H9 (cell line): ENCODE measurements around the gene SH3BP2. TPM values are rescaled to one million over a fixed set of nuclear protein-coding genes. Genes with fewer than 3 reads are reported as not detected.
A peak's percentile ranks its signal among the peaks of the same experiment; 100 is the strongest.

Experiments used
- DNase-seq: peaks from one replicate; pipeline ENCODE4 v3.0.0-alpha.2; 2017
- H2AFZ ChIP-seq: one replicate; pipeline ENCODE4 v1.6.1; 2013; ENCODE audit warnings: mild to moderate bottlenecking, low read length, control low read depth, moderate library complexity
- H2AK5ac ChIP-seq: 2 replicates; pipeline ENCODE4 v1.6.1; 2013; ENCODE audit warnings: low read length, control low read depth, mixed read lengths; ENCODE audit not compliant: insufficient read length
- H2BK120ac ChIP-seq: one replicate; pipeline ENCODE4 v1.6.1; 2013; ENCODE audit warnings: low read depth, mild to moderate bottlenecking, low read length, control low read depth, inconsistent platforms; ENCODE audit not compliant: poor library complexity, severe bottlenecking
- H2BK12ac ChIP-seq: 2 replicates; pipeline ENCODE4 v1.6.1; 2013; ENCODE audit warnings: low read length, control low read depth, mixed read lengths, low read depth; ENCODE audit not compliant: insufficient read length
- H2BK15ac ChIP-seq: 2 replicates; pipeline ENCODE4 v1.6.1; 2013; ENCODE audit warnings: low read depth, low read length, control low read depth
- H2BK20ac ChIP-seq: one replicate; pipeline ENCODE4 v1.6.1; 2013; ENCODE audit warnings: low read depth, mild to moderate bottlenecking, low read length, control low read depth, inconsistent platforms; ENCODE audit not compliant: poor library complexity, severe bottlenecking
- H2BK5ac ChIP-seq: 2 replicates; pipeline ENCODE4 v1.6.1; 2013; ENCODE audit warnings: low read length, control low read depth, mixed read lengths; ENCODE audit not compliant: insufficient read length
- H3K14ac ChIP-seq: 2 replicates; pipeline ENCODE4 v1.6.1; 2013; ENCODE audit warnings: low read length, control low read depth; ENCODE audit not compliant: insufficient read depth
- H3K18ac ChIP-seq: 2 replicates; pipeline ENCODE4 v1.6.1; 2013; ENCODE audit warnings: low read depth, mild to moderate bottlenecking, mixed read lengths, low read length, control low read depth; ENCODE audit not compliant: insufficient read length
- H3K23ac ChIP-seq: 2 replicates; pipeline ENCODE4 v1.6.1; 2013; ENCODE audit warnings: low read length, control low read depth, mixed read lengths, low read depth; ENCODE audit not compliant: insufficient read length
- H3K23me2 ChIP-seq: 2 replicates; pipeline ENCODE4 v1.6.1; 2013; ENCODE audit warnings: low read depth, mild to moderate bottlenecking, mixed read lengths, low read length, control low read depth; ENCODE audit not compliant: insufficient read length, poor library complexity, severe bottlenecking
- H3K27ac ChIP-seq: 2 replicates; pipeline ENCODE4 v1.5.1; 2013; ENCODE audit warnings: low read length, control low read depth, mixed read lengths, low read depth; ENCODE audit not compliant: insufficient read length
- H3K27me3 ChIP-seq: 2 replicates; pipeline ENCODE4 v1.6.1; 2013; ENCODE audit warnings: low read length, control low read depth, inconsistent platforms; ENCODE audit not compliant: insufficient read depth
- H3K4ac ChIP-seq: 2 replicates; pipeline ENCODE4 v1.6.1; 2013; ENCODE audit warnings: low read depth, mild to moderate bottlenecking, control low read depth, inconsistent platforms, low read length, moderate library complexity
- H3K4me1 ChIP-seq: 2 replicates; pipeline ENCODE4 v1.6.1; 2013; ENCODE audit warnings: low read length, control low read depth, inconsistent platforms; ENCODE audit not compliant: insufficient read depth
- H3K4me2 ChIP-seq: 2 replicates; pipeline ENCODE4 v1.6.1; 2013; ENCODE audit warnings: low read length, control low read depth, mixed read lengths; ENCODE audit not compliant: insufficient read length, insufficient read depth
- H3K56ac ChIP-seq: 2 replicates; pipeline ENCODE4 v1.6.1; 2013; ENCODE audit warnings: low read depth, mild to moderate bottlenecking, mixed read lengths, low read length, control low read depth; ENCODE audit not compliant: insufficient read length
- H3K79me1 ChIP-seq: 2 replicates; pipeline ENCODE4 v1.6.1; 2013; ENCODE audit warnings: low read depth, mild to moderate bottlenecking, moderate library complexity, low read length, control low read depth, inconsistent platforms; ENCODE audit not compliant: insufficient read depth, poor library complexity, severe bottlenecking
- H3K79me2 ChIP-seq: 2 replicates; pipeline ENCODE4 v1.6.1; 2013; ENCODE audit warnings: low read length, control low read depth, inconsistent platforms; ENCODE audit not compliant: insufficient read depth
- H3K9ac ChIP-seq: 2 replicates; pipeline ENCODE4 v1.6.1; 2013; ENCODE audit warnings: low read length, control low read depth, mixed read lengths; ENCODE audit not compliant: insufficient read length; ENCODE audit errors: extremely low read depth
- H3K9me3 ChIP-seq: one replicate; pipeline ENCODE4 v1.6.1; 2013; ENCODE audit warnings: low read depth, low read length, inconsistent platforms; ENCODE audit not compliant: control insufficient read depth
- H3T11ph ChIP-seq: one replicate; pipeline ENCODE4 v1.6.1; 2013; ENCODE audit warnings: mild to moderate bottlenecking, low read length, control low read depth, inconsistent platforms
- H4K20me1 ChIP-seq: one replicate; pipeline ENCODE4 v1.6.1; 2013; ENCODE audit not compliant: control insufficient read depth, insufficient read length, insufficient read depth
- H4K5ac ChIP-seq: 2 replicates; pipeline ENCODE4 v1.6.1; 2013; ENCODE audit warnings: low read depth, mild to moderate bottlenecking, mixed read lengths, low read length, control low read depth; ENCODE audit not compliant: insufficient read length
- H4K8ac ChIP-seq: replicated peaks from 2 replicates; pipeline ENCODE4 v1.6.1; 2013; ENCODE audit warnings: low read length, control low read depth, mixed read lengths, low read depth; ENCODE audit not compliant: insufficient read length
- H4K91ac ChIP-seq: 2 replicates; pipeline ENCODE4 v1.6.1; 2013; ENCODE audit warnings: low read depth, mild to moderate bottlenecking, moderate library complexity, mixed read lengths, low read length, control low read depth; ENCODE audit not compliant: insufficient read length
- H3K27ac Mint-ChIP-seq, 3 experiments: 2 replicates in 2 of 3; 3 replicates in 1 of 3; pipeline ENCODE4 v1.8.0; 2020 to 2021; ENCODE audit warnings: mixed read lengths in 3 of 3, mild to moderate bottlenecking in 1 of 3, moderate library complexity in 1 of 3
- H3K27me3 Mint-ChIP-seq: 2 replicates; pipeline ENCODE4 v1.8.0; 2021; ENCODE audit warnings: low read depth, mild to moderate bottlenecking, moderate library complexity, mixed read lengths
- H3K36me3 Mint-ChIP-seq, 3 experiments: 2 replicates in 2 of 3; 3 replicates in 1 of 3; pipeline ENCODE4 v1.8.0; 2020 to 2021; ENCODE audit warnings: low read depth in 3 of 3, mixed read lengths in 3 of 3; ENCODE audit not compliant: insufficient read depth in 1 of 3
- H3K4me1 Mint-ChIP-seq, 2 experiments: 2 replicates each; pipeline ENCODE4 v1.8.0; 2020; ENCODE audit warnings: mixed read lengths in 2 of 2
- H3K4me3 Mint-ChIP-seq, 2 experiments: 2 replicates in 1 of 2; 3 replicates in 1 of 2; pipeline ENCODE4 v1.8.0; 2020 to 2021; ENCODE audit warnings: mild to moderate bottlenecking in 2 of 2, mixed read lengths in 2 of 2, moderate library complexity in 1 of 2
- H3K9me3 Mint-ChIP-seq, 2 experiments: 2 replicates in 1 of 2; 3 replicates in 1 of 2; pipeline ENCODE4 v1.8.0; 2020; ENCODE audit warnings: mild to moderate bottlenecking in 2 of 2, mixed read lengths in 2 of 2, moderate library complexity in 1 of 2
- CTCF ChIP-seq: fragments of 200-600 bp; sonication (generic); conservative IDR thresholded peaks from 3 replicates; pipeline ENCODE4 v1.8.0; 2021; ENCODE audit warnings: antibody characterized with exemption, mild to moderate bottlenecking
- WGBS: extraction: QIAGEN DNeasy Blood & Tissue Kit; methylation state at CpG from one replicate; pipeline ENCODE4 v1.1.7; 2013; ENCODE audit warnings: missing lambda C conversion rate, low lambda C conversion rate, mixed read lengths; ENCODE audit not compliant: insufficient read length; ENCODE audit errors: extremely low coverage; 5-methylcytosine and 5-hydroxymethylcytosine counted together
- total RNA-seq: library from RNA; stranded (reverse); gene quantifications from 2 replicates; pipeline ENCODE4 v1.2.1, GENCODE V29; 2021

Gene SH3BP2
- total RNA-seq, 1 experiment from 2014 or later, result 37.6 TPM

GRCh38 chr4:2789351-2789750 is 3.5 kb upstream of the SH3BP2 start:
- Histone ChIP-seq H4K20me1 (peaks cover 3% of the 10 kb centered on the region), H2AFZ (no peak overlapping the region), H2BK15ac (no peak overlapping the region), H3K23me2 (no peaks in the 10 kb centered on the region), H3T11ph (no peak overlapping the region), H3K27me3 (no peaks in the 10 kb centered on the region), H3K14ac (no peak overlapping the region; the same call in 1 of the 2 replicates), H4K91ac (no peak overlapping the region), H4K8ac (no peak overlapping the region), H3K56ac (no peak overlapping the region), H3K79me2 (no peaks in the 10 kb centered on the region), H2BK5ac (no peak overlapping the region), H3K4me1 (no peaks in the 10 kb centered on the region), H3K23ac (no peak overlapping the region), H2AK5ac (no peak overlapping the region), H2BK120ac (no peak overlapping the region), H3K18ac (no peak overlapping the region), H4K5ac (no peak overlapping the region), H2BK20ac (no peak overlapping the region), H3K4me2 (no peak overlapping the region), H2BK12ac (no peak overlapping the region), H3K9me3 (no peaks in the 10 kb centered on the region), H3K9ac (no peak overlapping the region), H3K4ac (no peak overlapping the region), H3K79me1 (no peaks in the 10 kb centered on the region), H3K27ac (no peak overlapping the region)
- no peak for DNase-seq
- no peak for TF ChIP-seq CTCF
- Mint-ChIP-seq H3K36me3 (peaks cover 0 to 4% (median 0%) of the 10 kb centered on the region in 3 experiments; a peak in 1 of 7 replicates), H3K4me3 (peak overlapping the region in 1 of 2 experiments; percentile 43; a peak in 1 of 5 replicates), H3K27ac (peak overlapping the region in 1 of 3 experiments; percentile 36; a peak in 1 of 7 replicates), H3K27me3 (peaks cover 26% of the 10 kb centered on the region), H3K9me3 (no peaks in the 10 kb centered on the region; a peak in 1 of 5 replicates), H3K4me1 (peaks cover 14 to 30% of the 10 kb centered on the region in 2 experiments)
- WGBS, result no CpG with 5 or more reads among the region's 5 CpGs
